Effector memory CD4-positive, alpha-beta T cell (primary cell): Measurements from ENCODE around the gene LONP1.
"Not testable (repeated sequence)": the region's sequence is repeated elsewhere in the genome, so short reads cannot be mapped to it uniquely, and the experiment has no call there.

Experiments used
- DNase-seq, 3 donors: peaks; one replicate each; pipeline ENCODE4 v3.0.0-alpha.2; 2020
- H3K27ac ChIP-seq: 2 replicates; pipeline ENCODE4 v1.7.0; 2013; ENCODE audit warnings: mild to moderate bottlenecking, low read length, moderate library complexity; ENCODE audit not compliant: insufficient read depth, poor library complexity, severe bottlenecking
- H3K27me3 ChIP-seq: replicated peaks from 2 replicates; pipeline ENCODE4 v1.7.0; 2013; ENCODE audit warnings: mild to moderate bottlenecking, low read length; ENCODE audit not compliant: insufficient read depth, control insufficient read depth, poor library complexity, severe bottlenecking
- H3K36me3 ChIP-seq: 2 replicates; pipeline ENCODE4 v1.7.0; 2013; ENCODE audit warnings: mild to moderate bottlenecking, low read length, moderate library complexity; ENCODE audit not compliant: control insufficient read depth, insufficient read depth
- H3K4me1 ChIP-seq: 2 replicates; pipeline ENCODE4 v1.7.0; 2013; ENCODE audit warnings: low read length, mild to moderate bottlenecking; ENCODE audit not compliant: control insufficient read depth, insufficient read depth, poor library complexity, severe bottlenecking
- H3K4me3 ChIP-seq: 2 replicates; pipeline ENCODE4 v1.7.0; 2013; ENCODE audit warnings: low read length, low read depth, mild to moderate bottlenecking; ENCODE audit not compliant: insufficient read depth, poor library complexity, severe bottlenecking
- H3K9me3 ChIP-seq: 2 replicates; pipeline ENCODE4 v1.7.0; 2013; ENCODE audit warnings: mild to moderate bottlenecking, low read length, moderate library complexity; ENCODE audit not compliant: control insufficient read depth

The LONP1 gene

DNA sequence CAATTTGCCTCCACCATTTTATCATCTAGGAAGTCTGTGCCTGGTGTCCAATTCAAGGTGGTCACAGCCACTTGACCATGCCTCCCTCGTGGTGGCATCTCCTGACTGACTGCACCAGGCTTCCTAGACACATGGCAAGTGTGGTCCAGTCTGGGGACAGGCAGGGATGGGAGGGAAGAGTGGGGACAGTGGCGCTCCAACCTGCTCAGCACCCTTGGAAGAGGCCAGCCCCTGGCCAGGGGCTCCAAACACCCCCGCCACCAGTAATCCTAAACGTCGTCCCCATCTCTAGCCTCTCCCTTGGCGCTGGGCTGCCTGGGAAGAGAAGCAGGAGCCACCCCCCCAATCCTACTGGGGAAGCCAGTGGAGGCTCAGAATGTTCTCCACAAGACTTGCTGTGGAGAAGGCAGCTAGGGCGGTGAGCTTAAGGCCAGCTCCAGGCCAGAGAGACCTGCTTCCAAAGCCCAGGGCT lies 27.2 kb downstream of the LONP1 start:
- H3K4me3 ChIP-seq = no peak overlapping the region

DNA sequence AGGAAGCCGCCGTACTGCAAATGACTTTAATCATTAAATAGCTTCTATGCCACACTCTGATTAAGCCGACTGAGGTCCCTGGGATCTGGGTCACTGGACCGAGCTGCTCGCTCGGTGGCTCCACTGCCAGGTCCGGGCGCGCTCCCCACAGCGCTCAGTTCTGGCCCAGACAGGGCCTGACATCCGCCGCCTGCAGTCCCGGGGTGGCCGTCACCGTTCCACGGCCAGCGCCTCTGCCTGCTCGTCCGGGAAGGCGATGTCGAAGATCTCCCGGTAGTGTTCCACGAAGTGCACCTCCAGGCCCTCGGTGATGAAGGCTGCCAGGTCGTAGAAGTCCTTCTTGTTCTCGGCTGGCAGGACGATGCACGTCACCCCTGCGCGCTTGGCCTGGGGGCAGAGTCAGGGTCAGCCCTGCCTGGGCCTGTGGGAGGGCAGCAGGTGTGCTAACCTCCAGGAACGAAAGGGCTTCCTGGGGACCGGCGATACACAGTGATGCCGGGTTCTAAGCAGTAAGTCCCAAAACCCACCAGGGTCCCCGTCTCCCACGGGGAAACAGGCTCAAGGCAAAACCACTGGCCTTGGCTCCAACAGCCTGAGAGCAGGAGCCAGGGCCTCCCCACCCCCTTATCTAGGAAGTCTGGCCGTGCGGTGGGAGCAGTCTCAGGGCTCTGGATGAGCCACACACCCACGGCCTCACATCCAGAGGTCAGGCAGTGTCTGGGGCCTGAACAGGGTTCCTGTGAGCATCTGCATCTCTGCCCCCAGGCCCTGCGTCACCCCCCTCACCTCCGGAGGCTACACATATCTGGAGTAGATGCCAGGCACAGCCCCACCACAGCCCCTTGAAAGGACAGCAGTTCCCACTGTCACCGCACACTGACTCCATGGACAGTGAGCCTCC lies 27.9 kb downstream of the LONP1 start:
- peak overlapping the region; percentile 82 for H3K27ac ChIP-seq

More for the DNA sequence above, 27.2 kb downstream of the LONP1 start:
- H3K4me1 ChIP-seq = peaks cover 5% of the 10 kb centered on the region
- H3K27me3 ChIP-seq = no peaks in the 10 kb centered on the region
- H3K9me3 ChIP-seq = no peaks in the 10 kb centered on the region
- DNase-seq = no peak
- H3K36me3 ChIP-seq = peaks cover 55% of the 10 kb centered on the region
- no peak overlapping the region for H3K27ac ChIP-seq

DNA sequence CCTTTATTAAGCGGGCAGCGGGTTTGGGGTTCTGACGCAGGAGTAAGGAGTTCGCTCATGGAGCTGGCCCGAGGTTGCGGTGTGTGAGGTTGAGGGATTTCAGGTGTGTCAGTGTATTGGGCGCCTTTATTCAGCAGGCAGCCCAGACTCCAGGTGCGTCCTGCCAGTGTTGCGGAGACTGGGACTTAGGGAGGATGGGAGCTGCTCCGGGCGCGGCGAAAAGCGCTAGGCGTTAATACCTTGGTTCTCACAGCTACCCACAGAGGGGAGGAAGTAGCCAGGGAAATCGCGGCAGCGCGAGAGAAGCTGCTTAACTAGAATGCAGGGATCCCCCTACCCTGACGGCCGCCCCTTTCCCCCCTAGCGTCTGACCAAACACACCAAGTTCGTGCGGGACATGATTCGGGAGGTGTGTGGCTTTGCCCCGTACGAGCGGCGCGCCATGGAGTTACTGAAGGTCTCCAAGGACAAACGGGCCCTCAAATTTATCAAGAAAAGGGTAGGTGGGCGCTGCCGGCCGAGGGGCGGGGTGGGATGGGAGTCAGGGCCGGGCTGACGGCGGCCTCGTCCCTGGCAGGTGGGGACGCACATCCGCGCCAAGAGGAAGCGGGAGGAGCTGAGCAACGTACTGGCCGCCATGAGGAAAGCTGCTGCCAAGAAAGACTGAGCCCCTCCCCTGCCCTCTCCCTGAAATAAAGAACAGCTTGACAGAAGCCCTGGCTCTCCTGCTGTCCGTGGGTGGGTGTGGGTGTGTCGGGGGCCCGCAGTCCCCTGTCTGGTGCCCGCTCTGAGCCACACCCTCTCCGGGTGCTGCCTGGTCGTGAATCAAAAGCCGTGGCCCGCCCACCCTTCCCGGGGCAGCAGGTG lies 28.8 kb downstream of the LONP1 start:
- Histone ChIP-seq H3K27ac (peak overlapping the region; percentile 82), H3K27me3 (no peaks in the 10 kb centered on the region), H3K4me3 (peak overlapping the region; percentile 79), H3K9me3 (no peaks in the 10 kb centered on the region), H3K36me3 (peaks cover 43% of the 10 kb centered on the region), H3K4me1 (peaks cover 16% of the 10 kb centered on the region)
- peak in 2 of 3 donors; percentile 21 to 27 for DNase-seq

More for the DNA sequence above, 27.9 kb downstream of the LONP1 start:
- Histone ChIP-seq H3K27me3 (no peaks in the 10 kb centered on the region), H3K36me3 (peaks cover 52% of the 10 kb centered on the region), H3K9me3 (no peaks in the 10 kb centered on the region), H3K4me3 (no peak overlapping the region), H3K4me1 (peaks cover 12% of the 10 kb centered on the region)
- no peak for DNase-seq

DNA sequence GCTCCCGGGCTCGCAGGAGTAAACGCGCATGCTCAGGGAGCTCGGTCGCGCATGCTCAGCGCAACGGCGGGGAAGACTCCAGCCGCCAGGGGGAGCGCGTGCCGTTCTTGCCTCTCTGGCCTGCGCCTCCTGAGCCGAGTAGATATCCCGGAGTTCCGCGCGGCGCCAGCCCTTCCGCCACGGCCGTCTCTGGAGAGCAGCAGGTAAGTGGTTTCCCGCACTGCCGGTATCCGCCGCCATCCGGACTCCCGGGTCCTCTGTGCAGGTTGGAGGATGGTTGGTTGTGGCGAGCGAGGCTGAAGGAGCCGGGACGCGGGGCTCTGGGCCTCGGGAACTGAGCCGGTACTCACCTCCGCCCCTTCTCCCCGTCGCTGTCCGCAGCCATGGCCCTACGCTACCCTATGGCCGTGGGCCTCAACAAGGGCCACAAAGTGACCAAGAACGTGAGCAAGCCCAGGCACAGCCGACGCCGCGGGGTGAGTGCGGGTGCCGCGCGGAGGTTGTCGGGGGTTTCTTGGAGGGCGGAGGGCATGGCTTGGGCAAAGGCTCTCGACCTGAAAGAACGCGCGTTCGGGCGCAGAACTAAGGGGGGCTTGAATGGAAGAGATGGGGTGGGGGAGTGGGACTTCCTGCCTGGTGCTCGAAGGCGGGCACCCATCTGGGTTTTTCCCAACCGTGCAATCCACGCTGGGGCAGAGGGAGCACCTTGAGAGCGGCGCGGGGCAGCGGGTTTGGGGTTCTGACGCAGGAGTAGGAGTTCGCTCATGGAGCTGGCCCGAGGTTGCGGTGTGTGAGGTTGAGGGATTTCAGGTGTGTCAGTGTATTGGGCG lies 29.6 kb downstream of the LONP1 start, which contains the start of gene RPL36:
RPL36 (plus strand) TSS at position 171 of the 830 bp plus-strand sequence; CDS start at position 384, 213 bp downstream.
- DNase-seq = peak; percentile 96 to 97 (median 97)
- H3K36me3 ChIP-seq = peaks cover 35% of the 10 kb centered on the region
- peak within 1 kb of the TSS; percentile 82 for H3K27ac ChIP-seq
- H3K4me1 ChIP-seq = peaks cover 16% of the 10 kb centered on the region
- peak within 1 kb of the TSS; percentile 79 for H3K4me3 ChIP-seq
- no peaks in the 10 kb centered on the region for H3K27me3 ChIP-seq
- H3K9me3 ChIP-seq = no peaks in the 10 kb centered on the region

DNA sequence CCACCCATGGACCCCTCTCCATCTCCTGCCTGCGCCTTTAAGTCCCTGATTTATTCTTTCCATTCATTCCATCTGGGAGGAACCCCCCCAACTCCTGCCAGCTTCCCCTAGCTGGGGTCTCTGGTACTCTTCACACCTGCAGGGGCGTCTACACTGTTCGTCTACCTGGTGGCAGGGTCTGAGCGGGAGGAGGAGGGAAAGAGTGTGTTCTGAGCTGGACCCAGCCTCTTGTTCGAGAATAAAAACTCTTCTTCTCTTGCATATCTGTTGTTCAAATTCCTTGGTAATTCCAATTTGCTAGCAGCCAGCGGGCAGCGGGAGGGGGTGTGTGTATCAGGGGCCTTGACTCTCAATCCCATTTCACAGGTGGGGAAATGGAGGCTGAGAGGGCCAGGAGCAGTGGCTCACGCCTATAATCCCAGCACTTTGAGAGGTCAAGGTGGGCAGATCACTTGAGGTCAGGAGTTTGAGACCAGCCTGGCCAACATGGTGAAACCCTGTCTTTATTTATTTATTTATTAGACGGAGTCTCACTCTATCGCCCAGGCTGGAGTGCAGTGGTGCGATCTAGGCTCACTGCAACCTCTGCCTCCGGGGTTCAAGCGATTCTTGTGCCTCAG lies 31.6 kb downstream of the LONP1 start:
- H3K9me3 ChIP-seq, H3K27ac ChIP-seq, H3K27me3 ChIP-seq, DNase-seq, H3K4me3 ChIP-seq: not testable (repeated sequence)
- Histone ChIP-seq H3K36me3 (peaks cover 16% of the 10 kb centered on the region), H3K4me1 (peaks cover 16% of the 10 kb centered on the region)

DNA sequence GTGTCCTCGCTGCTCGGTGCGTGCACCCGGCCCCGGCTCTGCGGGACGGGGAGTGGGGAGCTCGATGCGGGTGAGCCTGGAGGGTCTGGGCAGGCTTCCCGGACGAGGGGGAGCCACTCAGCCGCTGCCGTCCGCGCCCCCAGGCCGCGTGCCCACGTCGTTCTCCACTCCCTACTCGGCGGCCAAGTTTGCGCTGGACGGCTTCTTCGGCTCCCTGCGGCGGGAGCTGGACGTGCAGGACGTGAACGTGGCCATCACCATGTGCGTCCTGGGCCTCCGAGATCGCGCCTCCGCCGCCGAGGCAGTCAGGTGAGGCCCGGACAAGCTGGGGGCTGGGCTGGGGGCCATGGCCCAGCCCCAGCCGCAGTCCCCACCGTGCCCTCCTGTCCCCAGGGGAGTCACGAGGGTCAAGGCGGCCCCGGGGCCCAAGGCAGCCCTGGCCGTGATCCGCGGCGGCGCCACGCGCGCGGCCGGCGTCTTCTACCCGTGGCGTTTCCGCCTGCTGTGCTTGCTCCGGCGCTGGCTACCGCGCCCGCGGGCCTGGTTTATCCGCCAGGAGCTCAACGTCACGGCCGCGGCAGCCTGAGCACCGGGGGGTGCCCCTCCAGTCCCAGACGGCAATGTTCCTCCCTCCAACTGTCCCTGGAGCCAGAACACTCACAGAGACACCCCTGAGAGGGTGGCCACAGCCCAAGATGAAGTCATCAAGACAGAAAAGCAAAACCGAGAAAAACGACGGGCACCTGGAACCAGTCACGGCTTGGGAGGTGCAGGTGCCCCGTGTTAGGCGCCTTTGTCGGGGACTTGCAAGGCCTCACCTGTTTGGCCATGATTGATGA lies 32.4 kb downstream of the LONP1 start:
- H3K27me3 ChIP-seq = no peaks in the 10 kb centered on the region
- peaks cover 16% of the 10 kb centered on the region for H3K4me1 ChIP-seq
- peaks cover 9% of the 10 kb centered on the region for H3K36me3 ChIP-seq
- H3K27ac ChIP-seq = peak overlapping the region; percentile 52
- no peak for DNase-seq
- H3K9me3 ChIP-seq = no peaks in the 10 kb centered on the region
- H3K4me3 ChIP-seq = peak overlapping the region; percentile 63

DNA sequence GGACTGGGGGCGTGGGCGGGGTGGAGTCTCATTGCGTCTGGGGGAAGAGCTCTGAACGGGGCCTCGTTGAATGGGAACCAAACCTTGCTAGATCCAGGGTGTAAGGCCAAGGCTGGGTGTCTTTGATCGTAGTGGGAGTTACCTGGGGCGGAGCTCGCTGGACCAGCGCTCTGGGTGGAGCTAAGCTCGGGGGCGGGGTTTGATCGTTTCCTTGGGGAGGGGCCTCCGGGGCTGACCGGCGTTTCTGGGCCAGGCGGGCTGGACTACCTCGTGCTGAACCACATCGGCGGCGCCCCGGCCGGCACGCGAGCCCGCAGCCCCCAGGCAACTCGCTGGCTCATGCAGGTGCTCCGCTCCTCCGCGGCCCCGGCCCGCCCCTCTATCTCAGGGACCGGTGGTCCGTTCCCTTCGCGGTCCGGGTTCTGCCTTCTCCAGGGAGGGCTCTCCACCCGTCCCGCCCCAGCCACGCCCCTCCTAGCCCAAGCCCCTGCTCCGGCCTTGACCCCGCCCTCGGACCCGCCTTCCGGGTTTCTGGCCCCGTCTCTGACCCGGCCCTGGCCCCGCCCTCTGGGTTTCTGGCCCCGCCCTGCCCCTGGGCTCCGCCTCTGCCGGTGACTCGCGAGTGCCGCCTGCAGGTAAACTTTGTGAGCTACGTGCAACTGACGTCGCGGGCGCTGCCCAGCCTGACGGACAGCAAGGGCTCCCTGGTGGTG lies 33.1 kb downstream of the LONP1 start:
- Histone ChIP-seq H3K27ac (peak overlapping the region; percentile 52), H3K9me3 (no peaks in the 10 kb centered on the region), H3K4me3 (peak overlapping the region; percentile 63), H3K27me3 (no peaks in the 10 kb centered on the region), H3K4me1 (peaks cover 12% of the 10 kb centered on the region), H3K36me3 (peaks cover 1% of the 10 kb centered on the region)
- peak; percentile 80 to 92 (median 91) for DNase-seq

DNA sequence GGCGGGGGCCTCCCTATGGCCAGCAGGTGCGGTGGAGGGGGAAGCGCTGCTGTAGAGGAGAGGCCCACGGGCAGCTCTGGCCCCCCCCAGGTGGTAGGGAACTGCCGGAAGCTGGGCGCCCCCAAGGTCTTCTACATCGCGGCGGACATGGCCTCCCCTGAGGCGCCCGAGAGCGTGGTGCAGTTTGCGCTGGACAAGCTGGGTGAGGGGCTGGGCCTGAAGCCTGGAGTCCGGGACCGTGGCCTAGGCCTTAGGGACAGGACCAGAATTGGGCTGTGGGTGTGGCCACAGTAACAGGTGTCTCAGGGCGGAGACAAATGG lies 33.7 kb downstream of the LONP1 start:
- Histone ChIP-seq H3K9me3 (no peaks in the 10 kb centered on the region), H3K27ac (peak overlapping the region; percentile 52), H3K4me3 (peak overlapping the region; percentile 63), H3K36me3 (no peaks in the 10 kb centered on the region), H3K27me3 (no peaks in the 10 kb centered on the region), H3K4me1 (peaks cover 12% of the 10 kb centered on the region)
- DNase-seq = no peak
